ENCODE results near the gene DTX4. TPM values are rescaled to one million over a fixed set of nuclear protein-coding genes. Genes with fewer than 3 reads are reported as not detected.

Gene DTX4
- polyA plus RNA-seq, 1 donor from 2014 or later = 31.4 TPM

DNA sequence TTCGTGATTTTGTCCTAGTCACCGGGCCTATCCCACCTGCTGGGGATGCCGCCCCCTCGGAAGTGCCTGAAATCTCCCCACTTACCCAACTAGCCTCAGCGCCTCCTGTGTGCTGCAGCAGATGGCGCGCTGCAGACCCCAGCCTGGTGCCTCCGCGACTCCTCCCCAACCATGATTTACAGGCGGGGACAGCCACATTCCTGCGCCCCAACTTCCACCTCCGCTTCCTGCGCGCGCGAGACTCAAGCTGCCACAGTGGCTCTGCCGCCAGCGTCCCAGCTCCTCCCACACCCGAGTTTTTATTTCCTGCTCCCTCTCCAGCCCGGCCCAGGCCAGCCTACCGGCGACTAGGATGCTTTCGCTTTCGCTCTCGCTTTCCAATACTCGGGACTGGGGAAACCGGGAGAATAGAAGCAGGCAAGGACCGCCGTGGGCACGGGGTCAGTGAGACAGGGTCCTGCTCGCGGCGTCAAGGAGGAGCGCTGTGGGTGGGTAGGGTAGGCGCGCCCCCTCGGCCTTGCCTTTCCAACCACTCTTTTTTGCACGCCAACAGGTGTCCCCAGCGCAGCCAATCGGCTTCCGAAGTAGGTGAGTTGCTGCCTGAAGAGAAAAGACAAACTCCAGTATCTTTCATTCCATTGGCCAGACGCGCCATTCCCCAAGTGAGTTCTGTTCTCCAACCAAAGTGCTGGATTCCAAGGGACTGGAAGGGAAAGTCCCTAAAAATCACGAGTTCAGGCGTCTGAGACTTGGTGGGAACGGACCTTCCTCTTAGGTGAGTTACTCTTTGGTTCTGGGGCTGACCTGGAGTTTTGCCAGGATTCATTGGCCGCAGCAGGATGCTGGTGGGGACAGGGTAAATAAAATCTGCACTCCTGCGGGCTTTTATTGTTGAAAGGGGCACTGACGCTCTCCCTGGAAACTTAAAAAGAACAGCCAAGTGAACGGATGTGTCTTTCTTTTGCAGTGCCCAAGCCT is 29.1 kb upstream of the DTX4 start, which contains the start of gene FAM111A:
TSS of gene FAM111A (plus strand) at position 327 of the 978 bp plus-strand sequence. CDS start 6,017 bp downstream, outside the sequence.
- Histone ChIP-seq H3K4me2 (ENCODE audit: low read length) (peak within 1 kb of the TSS; percentile 38), H3K36me3 (ENCODE audit: insufficient read depth, low read length) (no peaks in the 10 kb centered on the region), H3K9me2 (ENCODE audit: insufficient read depth, low read length) (no peaks in the 10 kb centered on the region), H4K20me1 (ENCODE audit: insufficient read depth) (no peaks in the 10 kb centered on the region), H3F3A (ENCODE audit: insufficient read depth, low read length, poor library complexity, severe bottlenecking) (no peaks in the 10 kb centered on the region), H3K9ac (ENCODE audit: low read length) (peak within 1 kb of the TSS; percentile 6), H3K4me3 (ENCODE audit: low read length) (peak within 1 kb of the TSS; percentile 73), H3K79me2 (replicated peaks; ENCODE audit: insufficient read depth, low read length) (no peaks in the 10 kb centered on the region), H3K27ac (ENCODE audit: low read length) (no peak within 1 kb of the TSS), H3K27me3 (ENCODE audit: insufficient read depth, low read depth, low read length) (peaks cover 28% of the 10 kb centered on the region), H2AFZ (ENCODE audit: low read depth, low read length) (peak within 1 kb of the TSS; percentile 5), H3K9me3 (ENCODE audit: low read length) (no peaks in the 10 kb centered on the region)
- TF ChIP-seq RAD21 (conservative IDR thresholded peaks at IDR 0.05) = peak; percentile 50
- TF ChIP-seq MXI1 (conservative IDR thresholded peaks at IDR 0.05; ENCODE audit: poor library complexity, severe bottlenecking) = peak; percentile 31
- no peak for TF ChIP-seq EZH2 (IDR thresholded peaks at IDR 0.05; ENCODE audit: borderline replicate concordance, insufficient read depth, low read length, poor library complexity, severe bottlenecking)
- peak; percentile 73 for TF ChIP-seq SMC3 (conservative IDR thresholded peaks at IDR 0.05; ENCODE audit: poor library complexity)
- TF ChIP-seq, protein P1, sequence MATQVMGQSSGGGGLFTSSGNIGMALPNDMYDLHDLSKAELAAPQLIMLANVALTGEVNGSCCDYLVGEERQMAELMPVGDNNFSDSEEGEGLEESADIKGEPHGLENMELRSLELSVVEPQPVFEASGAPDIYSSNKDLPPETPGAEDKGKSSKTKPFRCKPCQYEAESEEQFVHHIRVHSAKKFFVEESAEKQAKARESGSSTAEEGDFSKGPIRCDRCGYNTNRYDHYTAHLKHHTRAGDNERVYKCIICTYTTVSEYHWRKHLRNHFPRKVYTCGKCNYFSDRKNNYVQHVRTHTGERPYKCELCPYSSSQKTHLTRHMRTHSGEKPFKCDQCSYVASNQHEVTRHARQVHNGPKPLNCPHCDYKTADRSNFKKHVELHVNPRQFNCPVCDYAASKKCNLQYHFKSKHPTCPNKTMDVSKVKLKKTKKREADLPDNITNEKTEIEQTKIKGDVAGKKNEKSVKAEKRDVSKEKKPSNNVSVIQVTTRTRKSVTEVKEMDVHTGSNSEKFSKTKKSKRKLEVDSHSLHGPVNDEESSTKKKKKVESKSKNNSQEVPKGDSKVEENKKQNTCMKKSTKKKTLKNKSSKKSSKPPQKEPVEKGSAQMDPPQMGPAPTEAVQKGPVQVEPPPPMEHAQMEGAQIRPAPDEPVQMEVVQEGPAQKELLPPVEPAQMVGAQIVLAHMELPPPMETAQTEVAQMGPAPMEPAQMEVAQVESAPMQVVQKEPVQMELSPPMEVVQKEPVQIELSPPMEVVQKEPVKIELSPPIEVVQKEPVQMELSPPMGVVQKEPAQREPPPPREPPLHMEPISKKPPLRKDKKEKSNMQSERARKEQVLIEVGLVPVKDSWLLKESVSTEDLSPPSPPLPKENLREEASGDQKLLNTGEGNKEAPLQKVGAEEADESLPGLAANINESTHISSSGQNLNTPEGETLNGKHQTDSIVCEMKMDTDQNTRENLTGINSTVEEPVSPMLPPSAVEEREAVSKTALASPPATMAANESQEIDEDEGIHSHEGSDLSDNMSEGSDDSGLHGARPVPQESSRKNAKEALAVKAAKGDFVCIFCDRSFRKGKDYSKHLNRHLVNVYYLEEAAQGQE (IDR thresholded peaks at IDR 0.05; ENCODE audit: borderline replicate concordance) = no peak
- no peak for TF ChIP-seq POLR2AphosphoS5 (IDR thresholded peaks at IDR 0.05)
- TF ChIP-seq, protein P2, sequence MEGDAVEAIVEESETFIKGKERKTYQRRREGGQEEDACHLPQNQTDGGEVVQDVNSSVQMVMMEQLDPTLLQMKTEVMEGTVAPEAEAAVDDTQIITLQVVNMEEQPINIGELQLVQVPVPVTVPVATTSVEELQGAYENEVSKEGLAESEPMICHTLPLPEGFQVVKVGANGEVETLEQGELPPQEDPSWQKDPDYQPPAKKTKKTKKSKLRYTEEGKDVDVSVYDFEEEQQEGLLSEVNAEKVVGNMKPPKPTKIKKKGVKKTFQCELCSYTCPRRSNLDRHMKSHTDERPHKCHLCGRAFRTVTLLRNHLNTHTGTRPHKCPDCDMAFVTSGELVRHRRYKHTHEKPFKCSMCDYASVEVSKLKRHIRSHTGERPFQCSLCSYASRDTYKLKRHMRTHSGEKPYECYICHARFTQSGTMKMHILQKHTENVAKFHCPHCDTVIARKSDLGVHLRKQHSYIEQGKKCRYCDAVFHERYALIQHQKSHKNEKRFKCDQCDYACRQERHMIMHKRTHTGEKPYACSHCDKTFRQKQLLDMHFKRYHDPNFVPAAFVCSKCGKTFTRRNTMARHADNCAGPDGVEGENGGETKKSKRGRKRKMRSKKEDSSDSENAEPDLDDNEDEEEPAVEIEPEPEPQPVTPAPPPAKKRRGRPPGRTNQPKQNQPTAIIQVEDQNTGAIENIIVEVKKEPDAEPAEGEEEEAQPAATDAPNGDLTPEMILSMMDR (IDR thresholded peaks at IDR 0.05; ENCODE audit: poor library complexity, severe bottlenecking) = peak; percentile 71
- no peak for TF ChIP-seq EP300 (conservative IDR thresholded peaks at IDR 0.05; ENCODE audit: poor library complexity, severe bottlenecking)
- no peak for TF ChIP-seq TAF1 (IDR thresholded peaks at IDR 0.05; ENCODE audit: low read depth)

DNA sequence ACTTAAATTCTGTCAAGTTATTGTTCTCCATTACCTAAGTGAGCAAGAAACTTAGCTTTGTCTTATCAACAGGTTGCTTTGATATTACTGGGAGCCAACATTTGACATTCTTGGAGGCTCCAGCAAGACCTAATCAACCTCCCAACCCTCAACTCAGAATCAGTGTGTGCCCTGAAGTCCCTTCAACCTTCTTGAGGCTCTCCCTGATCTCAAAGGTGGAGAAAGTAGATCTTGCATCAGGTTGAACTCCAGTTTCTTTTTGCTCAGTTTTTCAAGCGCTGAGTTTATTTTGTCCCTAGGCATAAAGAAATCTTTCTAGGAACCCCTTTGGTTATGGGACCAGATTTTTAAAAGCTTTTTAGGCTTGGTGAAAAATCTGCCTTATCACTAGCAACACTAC is 27.8 kb upstream of the DTX4 start:
- no peak overlapping the region for H3K4me3 ChIP-seq (ENCODE audit: low read length)
- TF ChIP-seq MXI1 (conservative IDR thresholded peaks at IDR 0.05; ENCODE audit: poor library complexity, severe bottlenecking) (no peak), EP300 (conservative IDR thresholded peaks at IDR 0.05; ENCODE audit: poor library complexity, severe bottlenecking) (no peak), TAF1 (IDR thresholded peaks at IDR 0.05; ENCODE audit: low read depth) (no peak), EZH2 (IDR thresholded peaks at IDR 0.05; ENCODE audit: borderline replicate concordance, insufficient read depth, low read length, poor library complexity, severe bottlenecking) (no peak), SMC3 (conservative IDR thresholded peaks at IDR 0.05; ENCODE audit: poor library complexity) (no peak), POLR2AphosphoS5 (IDR thresholded peaks at IDR 0.05) (no peak), RAD21 (conservative IDR thresholded peaks at IDR 0.05) (no peak)
- TF ChIP-seq, protein P2 (IDR thresholded peaks at IDR 0.05; ENCODE audit: poor library complexity, severe bottlenecking) = no peak
- TF ChIP-seq, protein P1 (IDR thresholded peaks at IDR 0.05; ENCODE audit: borderline replicate concordance) = no peak
- H2AFZ ChIP-seq (ENCODE audit: low read depth, low read length) = no peak overlapping the region
- no peak overlapping the region for H3K9ac ChIP-seq (ENCODE audit: low read length)
- H4K20me1 ChIP-seq (ENCODE audit: insufficient read depth) = no peaks in the 10 kb centered on the region
- no peaks in the 10 kb centered on the region for H3K9me3 ChIP-seq (ENCODE audit: low read length)
- peaks cover 28% of the 10 kb centered on the region for H3K27me3 ChIP-seq (ENCODE audit: insufficient read depth, low read depth, low read length)
- H3K9me2 ChIP-seq (ENCODE audit: insufficient read depth, low read length) = no peaks in the 10 kb centered on the region
- no peaks in the 10 kb centered on the region for H3K36me3 ChIP-seq (ENCODE audit: insufficient read depth, low read length)
- H3K4me2 ChIP-seq (ENCODE audit: low read length) = no peak overlapping the region
- H3F3A ChIP-seq (ENCODE audit: insufficient read depth, low read length, poor library complexity, severe bottlenecking) = no peaks in the 10 kb centered on the region
- H3K79me2 ChIP-seq (replicated peaks; ENCODE audit: insufficient read depth, low read length) = no peaks in the 10 kb centered on the region
- no peak overlapping the region for H3K27ac ChIP-seq (ENCODE audit: low read length)
